Measurements from ENCODE around the gene DVL2. TPM values are rescaled to one million over a fixed set of nuclear protein-coding genes. Genes with fewer than 3 reads are reported as not detected.
"Not testable (repeated sequence)": the region's sequence is repeated elsewhere in the genome, so short reads cannot be mapped to it uniquely, and the experiment has no call there.

Gene DVL2
- total RNA-seq, 1 donor from 2014 or later = 47.5 TPM

- no peak for DNase-seq
These were observed 22.6 kb upstream of the DVL2 start for GRCh38 chr17:7256766-7257456.

- no peak for DNase-seq
These were observed 20.2 kb upstream of the DVL2 start for GRCh38 chr17:7254511-7254910.

GRCh38 chr17:7253082-7253481, 18.8 kb upstream of the DVL2 start:
- DNase-seq = no peak

GRCh38 chr17:7252176-7253043, 18.1 kb upstream of the DVL2 start, which contains the start of gene ELP5:
TSS of gene ELP5 (plus strand) at chr17:7252215. CDS start at chr17:7252551, 336 bp downstream.
- DNase-seq = peak; percentile 94

- peak; percentile 100 for DNase-seq
These were observed 17.4 kb upstream of the DVL2 start, which contains the start of gene CTDNEP1 for GRCh38 chr17:7251661-7252175. TSS of gene CTDNEP1 (minus strand) at chr17:7251734. CDS start at chr17:7251296, 438 bp downstream.

GRCh38 chr17:7250695-7251627, 16.6 kb upstream of the DVL2 start:
- DNase-seq = no peak

- no peak for DNase-seq
These were observed 15.5 kb upstream of the DVL2 start for GRCh38 chr17:7249830-7250229.

- no peak for DNase-seq
These were observed 14.9 kb upstream of the DVL2 start for GRCh38 chr17:7249214-7249613.

- DNase-seq = no peak
These were observed 14.5 kb upstream of the DVL2 start for GRCh38 chr17:7248796-7249195.

GRCh38 chr17:7246779-7247178, 12.5 kb upstream of the DVL2 start:
- DNase-seq = no peak

GRCh38 chr17:7243838-7244237, 9.5 kb upstream of the DVL2 start:
- not testable (repeated sequence) for DNase-seq

- no peak for DNase-seq
These were observed 9.1 kb upstream of the DVL2 start for GRCh38 chr17:7243453-7243729.

- DNase-seq = peak; percentile 98
These were observed 8.6 kb upstream of the DVL2 start for GRCh38 chr17:7242717-7243452.

GRCh38 chr17:7241783-7242716, 7.7 kb upstream of the DVL2 start, which contains the start of gene GABARAP:
TSS of gene GABARAP (minus strand) at chr17:7242449. CDS start at chr17:7242330, 119 bp downstream.
- peak; percentile 98 for DNase-seq

GRCh38 chr17:7241090-7241733, 6.9 kb upstream of the DVL2 start:
- no peak for DNase-seq

- DNase-seq = no peak
These were observed 6.1 kb upstream of the DVL2 start for GRCh38 chr17:7240375-7240774.

- peak; percentile 99 for DNase-seq
These were observed 5.0 kb upstream of the DVL2 start, which contains the start of gene PHF23 for GRCh38 chr17:7239091-7240027. TSS of gene PHF23 (minus strand) at chr17:7239457. CDS start at chr17:7239279, 178 bp downstream.

GRCh38 chr17:7238420-7239090, 4.2 kb upstream of the DVL2 start:
- no peak for DNase-seq
